ENCODE results near the gene FHIT. TPM values are rescaled to one million over a fixed set of nuclear protein-coding genes. Genes with fewer than 3 reads are reported as not detected.

Gene FHIT
- total RNA-seq, 4 donors from 2014 or later: 8.8 to 35.6 (median 12.6) TPM

DNA sequence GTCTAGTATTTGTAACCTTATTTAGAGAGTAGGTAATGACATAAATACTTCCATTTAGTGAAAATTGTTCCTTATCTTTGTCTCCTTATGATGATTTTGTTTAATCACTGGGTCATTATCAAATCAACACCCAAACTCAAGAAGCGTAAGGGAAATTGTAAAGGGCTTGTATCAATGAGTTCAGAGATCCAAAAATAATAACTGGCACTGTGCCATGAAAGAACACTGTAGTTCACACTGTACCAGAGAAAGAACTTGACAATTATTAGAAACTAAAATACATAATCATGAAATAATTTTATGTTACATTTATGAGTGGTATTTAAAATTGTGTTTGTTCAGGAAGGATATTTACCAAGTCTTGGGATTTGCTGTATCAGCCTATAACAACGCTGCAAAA lies 895.4 kb downstream of the FHIT start:
- Histone ChIP-seq H3K36me3 (no peaks in the 10 kb centered on the region), H3K4me3 (no peak overlapping the region), H3K27me3 (no peaks in the 10 kb centered on the region), H3K9me3 (no peaks in the 10 kb centered on the region), H3K4me1 (no peaks in the 10 kb centered on the region), H3K27ac (no peak overlapping the region)
- DNase-seq (ENCODE audit: low spot score in 2 of 2): no peak
- 41% methylated on average over 2 of the region's 2 CpGs for WGBS
- no peak for TF ChIP-seq POLR2A (IDR thresholded peaks at IDR 0.05)
- no peak for TF ChIP-seq POLR2AphosphoS5 (IDR thresholded peaks at IDR 0.05)
- TF ChIP-seq, protein P1, sequence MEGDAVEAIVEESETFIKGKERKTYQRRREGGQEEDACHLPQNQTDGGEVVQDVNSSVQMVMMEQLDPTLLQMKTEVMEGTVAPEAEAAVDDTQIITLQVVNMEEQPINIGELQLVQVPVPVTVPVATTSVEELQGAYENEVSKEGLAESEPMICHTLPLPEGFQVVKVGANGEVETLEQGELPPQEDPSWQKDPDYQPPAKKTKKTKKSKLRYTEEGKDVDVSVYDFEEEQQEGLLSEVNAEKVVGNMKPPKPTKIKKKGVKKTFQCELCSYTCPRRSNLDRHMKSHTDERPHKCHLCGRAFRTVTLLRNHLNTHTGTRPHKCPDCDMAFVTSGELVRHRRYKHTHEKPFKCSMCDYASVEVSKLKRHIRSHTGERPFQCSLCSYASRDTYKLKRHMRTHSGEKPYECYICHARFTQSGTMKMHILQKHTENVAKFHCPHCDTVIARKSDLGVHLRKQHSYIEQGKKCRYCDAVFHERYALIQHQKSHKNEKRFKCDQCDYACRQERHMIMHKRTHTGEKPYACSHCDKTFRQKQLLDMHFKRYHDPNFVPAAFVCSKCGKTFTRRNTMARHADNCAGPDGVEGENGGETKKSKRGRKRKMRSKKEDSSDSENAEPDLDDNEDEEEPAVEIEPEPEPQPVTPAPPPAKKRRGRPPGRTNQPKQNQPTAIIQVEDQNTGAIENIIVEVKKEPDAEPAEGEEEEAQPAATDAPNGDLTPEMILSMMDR (IDR thresholded peaks at IDR 0.05): no peak
- TF ChIP-seq EP300 (IDR thresholded peaks at IDR 0.05): no peak

DNA sequence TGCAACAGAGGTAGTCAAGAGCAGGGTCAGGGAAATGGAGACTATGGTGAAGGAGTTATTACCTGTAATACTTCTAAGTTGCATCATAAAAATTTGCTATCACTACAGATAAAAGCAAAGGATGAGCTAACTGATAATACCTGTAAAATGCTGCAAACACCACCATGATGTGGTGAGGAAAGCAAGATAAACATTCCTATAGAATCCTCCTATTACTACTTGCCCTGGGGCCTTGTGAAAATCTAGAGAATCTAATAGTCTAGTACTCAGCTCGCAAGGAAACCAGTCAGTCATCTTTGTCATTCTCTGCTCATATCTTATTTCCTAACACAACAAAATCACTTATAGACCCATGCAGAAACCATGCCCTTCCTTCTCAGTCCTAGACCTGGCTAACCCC lies 899.8 kb downstream of the FHIT start:
- WGBS: 64% methylated on average over 1 of the region's 1 CpG

DNA sequence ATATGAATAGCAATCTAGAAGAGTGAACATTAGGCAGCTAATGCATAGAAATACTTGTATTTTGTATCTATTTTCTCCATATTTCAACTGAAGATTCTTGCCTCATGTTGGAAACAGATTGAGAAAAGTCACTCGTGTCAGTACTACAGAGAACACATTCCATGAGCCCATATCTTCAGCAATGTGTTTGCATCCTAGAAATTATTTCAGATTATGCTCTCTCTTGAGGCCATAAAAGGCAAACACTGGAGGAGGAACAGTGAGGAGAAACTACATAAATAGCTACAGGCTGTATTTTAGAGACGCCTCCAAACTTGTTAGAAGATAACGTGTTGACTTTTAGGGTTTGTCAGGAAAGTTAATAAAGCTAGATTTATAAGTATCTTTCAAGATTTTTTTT lies 906.9 kb downstream of the FHIT start:
- H3K36me3 ChIP-seq: no peaks in the 10 kb centered on the region
- no peak overlapping the region for H3K4me3 ChIP-seq
- H3K27me3 ChIP-seq: no peaks in the 10 kb centered on the region
- no peaks in the 10 kb centered on the region for H3K9me3 ChIP-seq
- no peaks in the 10 kb centered on the region for H3K4me1 ChIP-seq
- no peak for TF ChIP-seq POLR2AphosphoS5 (IDR thresholded peaks at IDR 0.05)
- TF ChIP-seq EP300 (IDR thresholded peaks at IDR 0.05): no peak
- no peak for TF ChIP-seq POLR2A (IDR thresholded peaks at IDR 0.05)
- TF ChIP-seq, protein P1 (IDR thresholded peaks at IDR 0.05): no peak
- no peak for DNase-seq (ENCODE audit: low spot score in 2 of 2)
- 31% methylated on average over 3 of the region's 3 CpGs for WGBS
- H3K27ac ChIP-seq: no peak overlapping the region

More for the DNA sequence above, 899.8 kb downstream of the FHIT start:
- DNase-seq (ENCODE audit: low spot score in 2 of 2): no peak
- Histone ChIP-seq H3K36me3 (no peaks in the 10 kb centered on the region), H3K4me1 (no peaks in the 10 kb centered on the region), H3K27me3 (no peaks in the 10 kb centered on the region), H3K4me3 (no peak overlapping the region), H3K27ac (no peak overlapping the region), H3K9me3 (no peaks in the 10 kb centered on the region)
- no peak for TF ChIP-seq POLR2A (IDR thresholded peaks at IDR 0.05)
- TF ChIP-seq, protein P1 (IDR thresholded peaks at IDR 0.05): no peak
- TF ChIP-seq EP300 (IDR thresholded peaks at IDR 0.05): no peak
- TF ChIP-seq POLR2AphosphoS5 (IDR thresholded peaks at IDR 0.05): no peak

DNA sequence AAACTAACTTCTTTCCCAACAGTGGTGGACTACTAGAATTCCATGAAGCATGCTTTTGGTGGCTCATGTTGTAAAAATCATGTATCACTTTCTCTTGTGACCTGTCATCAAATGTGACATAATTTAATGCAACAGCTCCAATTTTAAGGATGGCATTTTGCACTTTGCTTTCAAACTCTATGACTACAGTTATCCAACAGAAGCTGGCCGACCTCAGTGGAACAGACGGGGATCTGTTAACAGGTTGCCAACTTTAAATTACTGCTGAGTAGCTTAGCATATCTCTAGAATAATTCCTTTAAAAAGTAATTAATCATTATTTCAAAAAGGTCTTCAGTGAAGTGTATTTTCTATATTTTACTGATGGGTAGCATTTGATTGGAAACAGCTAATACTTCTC lies 907.4 kb downstream of the FHIT start:
- 58% methylated on average over 2 of the region's 2 CpGs for WGBS

DNA sequence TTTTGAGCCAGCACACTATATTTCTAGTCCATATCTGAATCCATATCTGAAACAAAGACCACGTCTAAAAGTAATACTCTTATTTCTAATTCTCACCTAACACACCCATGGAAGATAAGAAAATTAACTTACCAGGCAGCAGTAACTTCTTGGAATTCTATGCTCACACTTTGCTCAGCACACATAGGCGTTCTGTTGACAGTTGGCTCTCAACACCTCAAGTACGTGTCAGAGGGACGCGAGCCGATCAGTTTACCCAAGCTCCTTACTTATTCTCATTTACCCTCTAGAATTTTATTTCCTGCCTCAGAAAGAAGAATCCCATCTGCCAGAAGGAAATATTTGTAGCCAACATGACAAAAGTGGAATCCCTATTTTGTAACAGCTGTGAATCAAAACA lies 911.9 kb downstream of the FHIT start:
- no peaks in the 10 kb centered on the region for H3K36me3 ChIP-seq
- no peak overlapping the region for H3K27ac ChIP-seq
- TF ChIP-seq POLR2AphosphoS5 (IDR thresholded peaks at IDR 0.05): no peak
- TF ChIP-seq, protein P1 (IDR thresholded peaks at IDR 0.05): no peak
- TF ChIP-seq EP300 (IDR thresholded peaks at IDR 0.05): no peak
- TF ChIP-seq POLR2A (IDR thresholded peaks at IDR 0.05): no peak
- 84% methylated on average over 6 of the region's 6 CpGs for WGBS
- H3K9me3 ChIP-seq: no peaks in the 10 kb centered on the region
- no peaks in the 10 kb centered on the region for H3K27me3 ChIP-seq
- H3K4me1 ChIP-seq: no peaks in the 10 kb centered on the region
- no peak overlapping the region for H3K4me3 ChIP-seq
- DNase-seq (ENCODE audit: low spot score in 2 of 2): no peak

More for the DNA sequence above, 907.4 kb downstream of the FHIT start:
- no peaks in the 10 kb centered on the region for H3K4me1 ChIP-seq
- no peaks in the 10 kb centered on the region for H3K27me3 ChIP-seq
- H3K27ac ChIP-seq: no peak overlapping the region
- H3K9me3 ChIP-seq: no peaks in the 10 kb centered on the region
- no peaks in the 10 kb centered on the region for H3K36me3 ChIP-seq
- TF ChIP-seq, protein P1 (IDR thresholded peaks at IDR 0.05): no peak
- TF ChIP-seq EP300 (IDR thresholded peaks at IDR 0.05) (no peak), POLR2AphosphoS5 (IDR thresholded peaks at IDR 0.05) (no peak), POLR2A (IDR thresholded peaks at IDR 0.05) (no peak)
- no peak overlapping the region for H3K4me3 ChIP-seq
- no peak for DNase-seq (ENCODE audit: low spot score in 2 of 2)

Data from suprapubic skin (tissue), 4 donors.